Caco-2 (cell line): Measurements from ENCODE around the gene DLGAP3. TPM values are rescaled to one million over a fixed set of nuclear protein-coding genes. Genes with fewer than 3 reads are reported as not detected.

ENCODE experiments used
- BruUV-seq: library from RNA; stranded (reverse); fragments of 400-500 nt; replicated peaks from 2 replicates; lab custom pipeline; 2021; lab: Mats Ljungman, UMichigan
- CTCF ChIA-PET: fragments of 300-600 bp; sonication (Branson Sonifier 250); formaldehyde crosslinking; loops from one replicate; lab custom pipeline; 2022; ENCODE audit warnings: antibody characterized with exemption; lab: Charles Lee
- POLR2A ChIA-PET: fragments of 300-600 bp; sonication (Branson Sonifier 250); formaldehyde crosslinking; loops from one replicate; lab custom pipeline; 2022; ENCODE audit warnings: antibody characterized with exemption; lab: Charles Lee
- DNase-seq, 2 experiments: peaks; one replicate each; pipeline versions ENCODE4 v3.0.0 to v3.0.0-alpha.2; 2020 to 2022
- H3K27me3 ChIP-seq: replicated peaks from 2 replicates; pipeline ENCODE4 v1.6.0; 2011; ENCODE audit warnings: low read length; ENCODE audit not compliant: control insufficient read depth, insufficient read depth
- H3K36me3 ChIP-seq: 2 replicates; pipeline ENCODE4 v1.5.1; 2011; ENCODE audit warnings: low read length; ENCODE audit not compliant: control insufficient read depth, insufficient read depth
- H3K4me1 ChIP-seq: fragments of 250-450 bp; sonication (Bioruptor Pico); 2 replicates; pipeline ENCODE4 v1.5.1; 2020; ENCODE audit warnings: mild to moderate bottlenecking
- H3K4me3 ChIP-seq: 2 replicates; pipeline ENCODE4 v1.5.1; 2011; ENCODE audit warnings: low read depth, mild to moderate bottlenecking, control low read depth, low read length
- H3K9me3 ChIP-seq: fragments of 250-450 bp; sonication (Bioruptor Pico); 2 replicates; pipeline ENCODE4 v1.5.1; 2020; ENCODE audit warnings: mild to moderate bottlenecking, moderate library complexity
- H3K27ac Mint-ChIP-seq: one replicate; pipeline ENCODE4 v1.8.0; 2022; ENCODE audit warnings: mixed read lengths; ENCODE audit not compliant: unreplicated experiment
- H3K27me3 Mint-ChIP-seq: one replicate; pipeline ENCODE4 v1.8.0; 2022; ENCODE audit warnings: mixed read lengths; ENCODE audit not compliant: insufficient read depth, unreplicated experiment
- H3K36me3 Mint-ChIP-seq: one replicate; pipeline ENCODE4 v1.8.0; 2022; ENCODE audit warnings: mild to moderate bottlenecking, mixed read lengths; ENCODE audit not compliant: insufficient read depth, unreplicated experiment
- H3K4me1 Mint-ChIP-seq: one replicate; pipeline ENCODE4 v1.8.0; 2022; ENCODE audit warnings: low read depth, mixed read lengths; ENCODE audit not compliant: unreplicated experiment
- H3K4me3 Mint-ChIP-seq: one replicate; pipeline ENCODE4 v1.8.0; 2022; ENCODE audit warnings: mild to moderate bottlenecking, moderate library complexity, mixed read lengths; ENCODE audit not compliant: unreplicated experiment
- H3K9me3 Mint-ChIP-seq: one replicate; pipeline ENCODE4 v1.8.0; 2022; ENCODE audit warnings: mixed read lengths; ENCODE audit not compliant: unreplicated experiment
- intact Hi-C: fragments of 100-400 bp; cut with micrococcal nuclease; formaldehyde crosslinking; loops from one replicate; pipeline ENCODE4 v1.10.0; 2022; ENCODE audit not compliant: unreplicated experiment
- total RNA-seq: library from RNA; stranded (reverse); gene quantifications from 2 replicates; pipeline ENCODE4 v1.2.3, GENCODE V29; 2022
- TF ChIP-seq, protein P1 (sequence below), 2 experiments: fragments of 200-600 bp in 1 of 2; IDR thresholded peaks; 1 replicate in 1 of 2; 2 replicates in 1 of 2; pipeline versions ENCODE4 v1.5.1 to v1.8.0; 2011 to 2022; ENCODE audit warnings: antibody characterized with exemption in 1 of 2, control low read depth in 1 of 2, inconsistent platforms in 1 of 2, low read depth in 1 of 2, low read length in 1 of 2, mild to moderate bottlenecking in 1 of 2, moderate library complexity in 1 of 2; ENCODE audit not compliant: insufficient read depth in 1 of 2, severe bottlenecking in 1 of 2, unreplicated experiment in 1 of 2

The DLGAP3 gene
- total RNA-seq, 1 experiment from 2014 or later, result 0.16 TPM

GRCh38 chr1:34918977-34919561, 10.4 kb downstream of the DLGAP3 start:
- ChIA-PET POLR2A (no interaction called here), CTCF (no interaction called here)
- intact Hi-C loops, result no loop called here
- TF ChIP-seq, protein P1, sequence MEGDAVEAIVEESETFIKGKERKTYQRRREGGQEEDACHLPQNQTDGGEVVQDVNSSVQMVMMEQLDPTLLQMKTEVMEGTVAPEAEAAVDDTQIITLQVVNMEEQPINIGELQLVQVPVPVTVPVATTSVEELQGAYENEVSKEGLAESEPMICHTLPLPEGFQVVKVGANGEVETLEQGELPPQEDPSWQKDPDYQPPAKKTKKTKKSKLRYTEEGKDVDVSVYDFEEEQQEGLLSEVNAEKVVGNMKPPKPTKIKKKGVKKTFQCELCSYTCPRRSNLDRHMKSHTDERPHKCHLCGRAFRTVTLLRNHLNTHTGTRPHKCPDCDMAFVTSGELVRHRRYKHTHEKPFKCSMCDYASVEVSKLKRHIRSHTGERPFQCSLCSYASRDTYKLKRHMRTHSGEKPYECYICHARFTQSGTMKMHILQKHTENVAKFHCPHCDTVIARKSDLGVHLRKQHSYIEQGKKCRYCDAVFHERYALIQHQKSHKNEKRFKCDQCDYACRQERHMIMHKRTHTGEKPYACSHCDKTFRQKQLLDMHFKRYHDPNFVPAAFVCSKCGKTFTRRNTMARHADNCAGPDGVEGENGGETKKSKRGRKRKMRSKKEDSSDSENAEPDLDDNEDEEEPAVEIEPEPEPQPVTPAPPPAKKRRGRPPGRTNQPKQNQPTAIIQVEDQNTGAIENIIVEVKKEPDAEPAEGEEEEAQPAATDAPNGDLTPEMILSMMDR (IDR thresholded peaks at IDR 0.05; ENCODE audit: insufficient read depth in 1 of 2, low read depth in 1 of 2, low read length in 1 of 2, severe bottlenecking in 1 of 2, unreplicated experiment in 1 of 2), result no peak
- Histone ChIP-seq H3K36me3 (no peaks in the 10 kb centered on the region), H3K4me3 (no peak overlapping the region), H3K4me1 (no peaks in the 10 kb centered on the region), H3K27me3 (no peaks in the 10 kb centered on the region), H3K9me3 (no peaks in the 10 kb centered on the region)
- H3K4me1 Mint-ChIP-seq, result no peaks in the 10 kb centered on the region
- no TSS peak for BruUV-seq
- H3K36me3 Mint-ChIP-seq, result peaks cover 5% of the 10 kb centered on the region
- H3K27ac Mint-ChIP-seq, result no peak overlapping the region
- no peak overlapping the region for H3K4me3 Mint-ChIP-seq
- H3K27me3 Mint-ChIP-seq, result peaks cover 9% of the 10 kb centered on the region
- DNase-seq, result no peak
- no peaks in the 10 kb centered on the region for H3K9me3 Mint-ChIP-seq

GRCh38 chr1:34918386-34918976, 11.0 kb downstream of the DLGAP3 start:
- Mint-ChIP-seq H3K4me1 (no peaks in the 10 kb centered on the region), H3K27ac (no peak overlapping the region), H3K4me3 (no peak overlapping the region), H3K36me3 (peaks cover 5% of the 10 kb centered on the region), H3K9me3 (no peaks in the 10 kb centered on the region), H3K27me3 (peaks cover 6% of the 10 kb centered on the region)
- H3K9me3 ChIP-seq, result no peaks in the 10 kb centered on the region
- no peaks in the 10 kb centered on the region for H3K4me1 ChIP-seq
- H3K27me3 ChIP-seq, result no peaks in the 10 kb centered on the region
- ChIA-PET POLR2A (no interaction called here), CTCF (no interaction called here)
- intact Hi-C loops, result no loop called here
- BruUV-seq, result no TSS peak
- TF ChIP-seq, protein P1 (IDR thresholded peaks at IDR 0.05; ENCODE audit: insufficient read depth in 1 of 2, low read depth in 1 of 2, low read length in 1 of 2, severe bottlenecking in 1 of 2, unreplicated experiment in 1 of 2), result no peak
- no peaks in the 10 kb centered on the region for H3K36me3 ChIP-seq
- H3K4me3 ChIP-seq, result no peak overlapping the region
- DNase-seq, result no peak

DNA sequence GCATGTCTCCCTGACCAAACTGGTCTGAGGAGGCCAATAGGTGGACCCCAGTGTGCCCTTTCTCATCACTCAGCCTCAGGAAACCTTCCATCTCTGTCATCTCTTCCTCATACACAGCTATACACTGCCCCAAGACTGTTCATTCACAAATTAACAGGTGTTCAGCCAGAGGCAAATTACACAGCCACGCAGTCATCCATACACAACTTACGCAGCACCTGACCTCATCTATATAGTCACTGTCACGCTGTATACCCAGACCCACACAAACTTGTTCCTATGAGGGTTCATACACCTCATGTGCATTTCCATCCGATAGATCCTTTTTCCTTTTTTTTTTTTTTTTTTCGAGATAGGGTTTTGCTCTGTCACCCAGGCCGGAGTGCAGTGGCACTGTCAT, 12.4 kb downstream of the DLGAP3 start:
- Histone ChIP-seq H3K27me3 (no peaks in the 10 kb centered on the region; the same call in 1 of the 2 replicates), H3K4me1 (no peaks in the 10 kb centered on the region), H3K36me3 (no peaks in the 10 kb centered on the region), H3K9me3 (no peaks in the 10 kb centered on the region), H3K4me3 (no peak overlapping the region)
- Mint-ChIP-seq H3K27me3 (peaks cover 9% of the 10 kb centered on the region), H3K4me1 (no peaks in the 10 kb centered on the region), H3K27ac (no peak overlapping the region), H3K4me3 (no peak overlapping the region), H3K36me3 (peaks cover 5% of the 10 kb centered on the region), H3K9me3 (no peaks in the 10 kb centered on the region)
- ChIA-PET CTCF (no interaction called here), POLR2A (no interaction called here)
- no TSS peak for BruUV-seq
- DNase-seq, result no peak
- TF ChIP-seq, protein P1 (IDR thresholded peaks at IDR 0.05; ENCODE audit: insufficient read depth in 1 of 2, low read depth in 1 of 2, low read length in 1 of 2, severe bottlenecking in 1 of 2, unreplicated experiment in 1 of 2), result no peak
- intact Hi-C loops, result no loop called here
